Colonic mucosa (tissue), 4 donors: ENCODE data around the gene AMZ1. TPM values are rescaled to one million over a fixed set of nuclear protein-coding genes. Genes with fewer than 3 reads are reported as not detected.

Source experiments
- DNase-seq: peaks from one replicate; pipeline ENCODE4 v3.0.0-alpha.2; 2020
- H3K27ac ChIP-seq: fragments of 200-600 bp; one replicate; pipeline ENCODE4 v1.8.0; 2021
- H3K27me3 ChIP-seq: fragments of 200-600 bp; one replicate; pipeline ENCODE4 v1.8.0; 2021
- H3K36me3 ChIP-seq: fragments of 200-600 bp; one replicate; pipeline ENCODE4 v1.8.0; 2021
- H3K4me1 ChIP-seq: fragments of 200-600 bp; one replicate; pipeline ENCODE4 v1.8.0; 2021; ENCODE audit warnings: mild to moderate bottlenecking
- H3K4me3 ChIP-seq: fragments of 200-600 bp; one replicate; pipeline ENCODE4 v1.8.0; 2021
- H3K9ac ChIP-seq, 2 donors: one replicate each; pipeline ENCODE4 v1.7.0; 2013; ENCODE audit warnings: control low read depth in 2 of 2, low read depth in 2 of 2, low read length in 2 of 2
- H3K9me3 ChIP-seq: fragments of 200-600 bp; one replicate; pipeline ENCODE4 v1.8.0; 2021
- CTCF ChIP-seq: fragments of 200-600 bp; IDR thresholded peaks from one replicate; pipeline ENCODE4 v1.8.0; 2022; ENCODE audit warnings: antibody characterized with exemption, mild to moderate bottlenecking
- intact Hi-C: fragments of 100-400 bp; cut with DNase I; formaldehyde crosslinking; loops from one replicate; pipeline ENCODE4 v1.14.1; 2022
- total RNA-seq, 2 donors: library from RNA; stranded (reverse); fragmentation: NEBNext Ultra II Directional in 1 of 2; extraction: Animal tissue kit (Norgen Biotek cat#: 25700) in 1 of 2; gene quantifications; one replicate each; pipeline ENCODE4 v1.2.1, GENCODE V29; 2021
- donor health status: healthy.
- donor health status: DM: no; HTN: no; CAD: no.
- donor health status: DM: no; HTN: no; CAD: no.

The AMZ1 gene
- total RNA-seq, 2 donors from 2014 or later: 0.08 TPM; not detected in 1

DNA sequence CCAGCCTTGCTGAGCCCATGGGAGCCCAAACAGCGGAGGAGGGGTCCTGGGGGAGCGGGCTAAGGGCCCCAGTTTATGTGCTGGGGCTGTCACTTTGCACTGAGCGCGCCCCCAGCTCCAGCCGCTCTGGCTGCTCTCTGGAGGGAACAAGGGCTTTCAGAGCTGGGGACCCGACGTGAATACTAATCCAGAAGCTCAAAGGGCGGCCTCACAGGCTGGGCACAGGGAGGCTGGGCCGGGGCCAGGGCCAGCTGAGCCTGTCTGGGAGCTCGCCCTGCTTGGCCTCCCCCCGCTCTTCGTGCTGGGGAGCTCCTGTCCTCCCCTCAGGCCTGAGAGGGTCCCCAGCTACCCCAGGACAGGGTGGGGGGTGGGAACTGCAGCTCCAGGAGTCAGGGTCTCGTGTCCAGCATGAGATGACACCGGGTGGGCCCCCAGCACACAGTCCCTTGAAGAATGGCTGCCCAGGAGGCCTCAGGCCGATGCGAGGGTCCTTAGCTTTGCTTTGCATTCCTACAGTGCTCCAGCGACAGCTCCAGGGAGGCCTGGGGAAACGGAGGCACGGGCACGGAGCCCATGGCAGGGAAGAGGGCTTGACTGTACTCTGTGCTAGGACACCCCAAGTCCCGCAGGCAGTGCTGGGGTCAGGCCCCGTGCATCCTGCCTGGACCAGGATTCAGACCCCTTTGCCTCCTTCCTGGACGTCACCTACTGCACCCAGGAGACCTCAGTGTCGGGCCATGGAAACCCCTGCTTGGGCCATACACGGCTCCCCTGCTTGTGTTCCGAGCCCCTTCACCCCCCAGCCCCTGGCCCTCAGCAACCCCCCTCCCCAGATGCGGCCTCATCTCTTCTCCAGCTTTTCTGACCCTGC, 5.8 kb upstream of the AMZ1 start:
- no peak for DNase-seq
- H3K27ac ChIP-seq: no peak overlapping the region
- intact Hi-C loops: loop anchor here (5.0 kb wide), 1 partner anchor 235 kb away; no protein-coding TSS in a partner anchor
- no peak overlapping the region for H3K9ac ChIP-seq
- H3K36me3 ChIP-seq: no peaks in the 10 kb centered on the region
- no peak for TF ChIP-seq CTCF
- peaks cover 7% of the 10 kb centered on the region for H3K27me3 ChIP-seq
- no peak overlapping the region for H3K4me3 ChIP-seq
- no peaks in the 10 kb centered on the region for H3K9me3 ChIP-seq
- no peaks in the 10 kb centered on the region for H3K4me1 ChIP-seq

GRCh38 chr7:2684501-2684900, 3.5 kb upstream of the AMZ1 start:
- no peak for DNase-seq
- no peaks in the 10 kb centered on the region for H3K36me3 ChIP-seq
- H3K9ac ChIP-seq: no peak overlapping the region
- no peak overlapping the region for H3K4me3 ChIP-seq
- H3K27me3 ChIP-seq: peaks cover 29% of the 10 kb centered on the region
- intact Hi-C loops: loop anchor here (5.0 kb wide), 1 partner anchor 237 kb away; no protein-coding TSS in a partner anchor
- TF ChIP-seq CTCF: no peak
- no peaks in the 10 kb centered on the region for H3K4me1 ChIP-seq
- H3K27ac ChIP-seq: no peak overlapping the region
- no peaks in the 10 kb centered on the region for H3K9me3 ChIP-seq

- intact Hi-C loops: no loop called here
Measured at GRCh38 chr7:2686101-2686500, 1.9 kb upstream of the AMZ1 start.

DNA sequence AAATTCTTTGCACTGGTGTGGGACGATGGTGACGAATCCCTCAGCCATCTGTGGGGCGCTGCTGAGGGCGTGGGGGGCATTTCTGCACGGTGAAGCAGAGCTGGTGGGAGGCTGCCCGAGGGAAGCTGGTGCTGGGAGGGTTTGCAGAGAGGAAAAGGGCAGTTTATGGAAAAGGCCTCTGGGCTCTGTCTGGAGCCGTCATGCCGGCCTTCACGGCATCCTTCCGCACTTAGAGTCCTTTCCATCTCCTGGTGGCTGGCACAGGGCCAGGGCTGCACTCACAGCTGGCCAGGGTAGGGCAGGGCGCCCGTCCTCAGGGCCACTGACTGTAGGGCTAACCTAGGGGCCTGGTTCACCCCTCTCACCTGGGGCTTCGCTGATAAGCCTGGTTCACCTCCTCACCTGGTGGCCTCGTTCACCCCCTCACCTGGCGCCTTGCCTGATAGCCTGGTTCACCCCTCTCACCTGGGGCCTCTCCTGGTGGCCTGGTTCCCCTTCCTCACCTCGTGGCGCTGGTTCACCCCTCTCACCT, 598 bp upstream of the AMZ1 start:
- intact Hi-C loops: no loop called here
- TF ChIP-seq CTCF: no peak
- Histone ChIP-seq H3K27me3 (peaks cover 35% of the 10 kb centered on the region), H3K4me1 (no peaks in the 10 kb centered on the region), H3K9me3 (no peaks in the 10 kb centered on the region), H3K9ac (no peak overlapping the region), H3K36me3 (no peaks in the 10 kb centered on the region), H3K27ac (no peak overlapping the region), H3K4me3 (no peak overlapping the region)
- DNase-seq: no peak

More at GRCh38 chr7:2686101-2686500, 1.9 kb upstream of the AMZ1 start:
- no peak for DNase-seq
- Histone ChIP-seq H3K4me3 (no peak overlapping the region), H3K27ac (no peak overlapping the region), H3K9ac (no peak overlapping the region), H3K36me3 (no peaks in the 10 kb centered on the region), H3K27me3 (peaks cover 35% of the 10 kb centered on the region), H3K4me1 (no peaks in the 10 kb centered on the region), H3K9me3 (no peaks in the 10 kb centered on the region)
- no peak for TF ChIP-seq CTCF

- peaks cover 35% of the 10 kb centered on the region for H3K27me3 ChIP-seq
Measured at GRCh38 chr7:2688409-2689342, 674 bp downstream of the AMZ1 start.

More at GRCh38 chr7:2688409-2689342, 674 bp downstream of the AMZ1 start:
- Histone ChIP-seq H3K4me3 (peak overlapping the region; percentile 2), H3K9ac (no peak overlapping the region), H3K9me3 (no peaks in the 10 kb centered on the region), H3K36me3 (no peaks in the 10 kb centered on the region), H3K27ac (no peak overlapping the region), H3K4me1 (no peaks in the 10 kb centered on the region)
- intact Hi-C loops: no loop called here
- DNase-seq: no peak
- TF ChIP-seq CTCF: no peak
